Ascending aorta (tissue), 2 donors: ENCODE results near the gene KIFBP. TPM values are rescaled to one million over a fixed set of nuclear protein-coding genes. Genes with fewer than 3 reads are reported as not detected.
"Not testable (repeated sequence)": the region's sequence is repeated elsewhere in the genome, so short reads cannot be mapped to it uniquely, and the experiment has no call there.

Source experiments
- DNase-seq, 2 donors: peaks; one replicate each; pipeline ENCODE4 v3.0.0-alpha.2; 2019; ENCODE audit warnings: low spot score in 2 of 2
- H3K27ac ChIP-seq, 2 donors: fragments of 200-600 bp; sonication (generic); one replicate each; pipeline ENCODE4 v1.5.1; 2016 to 2017; ENCODE audit warnings: mild to moderate bottlenecking in 1 of 2
- H3K27me3 ChIP-seq: fragments of 200-600 bp; sonication (generic); one replicate; pipeline ENCODE4 v1.5.1; 2017
- H3K36me3 ChIP-seq, 2 donors: fragments of 200-600 bp; sonication (generic); one replicate each; pipeline ENCODE4 v1.5.1; 2016
- H3K4me1 ChIP-seq, 2 donors: fragments of 200-600 bp; sonication (generic); one replicate each; pipeline ENCODE4 v1.5.1; 2016 to 2017; ENCODE audit warnings: mild to moderate bottlenecking in 1 of 2
- H3K4me3 ChIP-seq, 2 donors: fragments of 200-600 bp; sonication (generic); one replicate each; pipeline ENCODE4 v1.5.1; 2016 to 2017; ENCODE audit warnings: mild to moderate bottlenecking in 1 of 2
- H3K9me3 ChIP-seq, 2 donors: fragments of 200-600 bp; sonication (generic); one replicate each; pipeline ENCODE4 v1.5.1; 2016
- intact Hi-C: fragments of 100-400 bp; cut with DNase I; formaldehyde crosslinking; loops from one replicate; pipeline ENCODE4 v1.15.1; 2023
- total RNA-seq: library from RNA; depleted of rRNA; stranded (reverse); fragments of >200 nt; gene quantifications from one replicate; pipeline ENCODE4 v1.1.0, GENCODE V29; 2016
- TF ChIP-seq, protein P1 (sequence below), 3 experiments: fragments of 200-600 bp in 2 of 3; fragments of 450-650 bp in 1 of 3; sonication (generic) in 2 of 3; IDR thresholded peaks; one replicate each; pipeline ENCODE4 v1.5.1; 2016 to 2019; ENCODE audit warnings: antibody characterized with exemption in 3 of 3, mild to moderate bottlenecking in 1 of 3, moderate library complexity in 1 of 3

Gene KIFBP
- total RNA-seq, 1 donor from 2014 or later: 25.3 TPM

- peaks cover 8 to 15% of the 10 kb centered on the region in 2 donors for H3K36me3 ChIP-seq
- H3K27me3 ChIP-seq: no peaks in the 10 kb centered on the region
- H3K4me3 ChIP-seq: no peak overlapping the region
- intact Hi-C loops: no loop called here
- H3K27ac ChIP-seq: no peak overlapping the region
- TF ChIP-seq, protein P1, sequence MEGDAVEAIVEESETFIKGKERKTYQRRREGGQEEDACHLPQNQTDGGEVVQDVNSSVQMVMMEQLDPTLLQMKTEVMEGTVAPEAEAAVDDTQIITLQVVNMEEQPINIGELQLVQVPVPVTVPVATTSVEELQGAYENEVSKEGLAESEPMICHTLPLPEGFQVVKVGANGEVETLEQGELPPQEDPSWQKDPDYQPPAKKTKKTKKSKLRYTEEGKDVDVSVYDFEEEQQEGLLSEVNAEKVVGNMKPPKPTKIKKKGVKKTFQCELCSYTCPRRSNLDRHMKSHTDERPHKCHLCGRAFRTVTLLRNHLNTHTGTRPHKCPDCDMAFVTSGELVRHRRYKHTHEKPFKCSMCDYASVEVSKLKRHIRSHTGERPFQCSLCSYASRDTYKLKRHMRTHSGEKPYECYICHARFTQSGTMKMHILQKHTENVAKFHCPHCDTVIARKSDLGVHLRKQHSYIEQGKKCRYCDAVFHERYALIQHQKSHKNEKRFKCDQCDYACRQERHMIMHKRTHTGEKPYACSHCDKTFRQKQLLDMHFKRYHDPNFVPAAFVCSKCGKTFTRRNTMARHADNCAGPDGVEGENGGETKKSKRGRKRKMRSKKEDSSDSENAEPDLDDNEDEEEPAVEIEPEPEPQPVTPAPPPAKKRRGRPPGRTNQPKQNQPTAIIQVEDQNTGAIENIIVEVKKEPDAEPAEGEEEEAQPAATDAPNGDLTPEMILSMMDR (IDR thresholded peaks at IDR 0.05): no peak
- DNase-seq: no peak
- H3K4me1 ChIP-seq: no peaks in the 10 kb centered on the region
- H3K9me3 ChIP-seq: no peaks in the 10 kb centered on the region
Measured at GRCh38 chr10:69022611-69023010, 34.0 kb downstream of the KIFBP start.

- Histone ChIP-seq H3K4me3 (no peak overlapping the region), H3K36me3 (no peaks in the 10 kb centered on the region), H3K9me3 (no peaks in the 10 kb centered on the region), H3K27ac (no peak overlapping the region), H3K4me1 (no peaks in the 10 kb centered on the region), H3K27me3 (no peaks in the 10 kb centered on the region)
- peak in 1 of 2 donors; percentile 19 for DNase-seq
- intact Hi-C loops: no loop called here
- TF ChIP-seq, protein P1 (IDR thresholded peaks at IDR 0.05): no peak
Measured at GRCh38 chr10:69025370-69025896, 36.8 kb downstream of the KIFBP start.

DNA sequence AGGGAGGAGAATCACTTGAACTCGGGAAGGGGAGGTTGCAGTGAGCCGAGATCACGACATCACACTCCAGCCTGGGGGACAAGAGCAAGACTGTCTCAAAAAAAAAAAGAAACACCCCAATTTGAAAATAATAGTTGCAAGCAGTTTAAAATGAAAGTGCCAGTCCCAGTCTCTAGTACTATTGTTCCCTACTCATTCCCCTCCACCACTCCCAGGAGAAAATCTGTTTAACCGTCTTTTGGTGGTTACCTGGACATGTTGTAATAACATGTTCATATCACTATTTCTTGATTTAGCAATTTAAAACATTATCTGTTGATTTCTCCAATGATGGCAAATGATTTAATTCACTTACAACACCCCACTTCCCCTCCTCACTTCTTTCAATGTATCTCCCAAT is 44.7 kb downstream of the KIFBP start:
- Histone ChIP-seq H3K9me3 (no peaks in the 10 kb centered on the region), H3K27ac (no peak overlapping the region), H3K36me3 (no peaks in the 10 kb centered on the region), H3K4me3 (no peak overlapping the region), H3K27me3 (no peaks in the 10 kb centered on the region), H3K4me1 (no peaks in the 10 kb centered on the region)
- TF ChIP-seq, protein P1 (IDR thresholded peaks at IDR 0.05): no peak
- no peak for DNase-seq
- intact Hi-C loops: no loop called here

GRCh38 chr10:69037489-69037888 is 48.9 kb downstream of the KIFBP start:
- Histone ChIP-seq H3K27ac (no peak overlapping the region), H3K27me3 (no peaks in the 10 kb centered on the region), H3K9me3 (no peaks in the 10 kb centered on the region), H3K4me1 (no peaks in the 10 kb centered on the region), H3K36me3 (no peaks in the 10 kb centered on the region), H3K4me3 (no peak overlapping the region)
- TF ChIP-seq, protein P1 (IDR thresholded peaks at IDR 0.05): no peak
- no peak for DNase-seq
- intact Hi-C loops: no loop called here

- intact Hi-C loops, H3K27me3 ChIP-seq, H3K9me3 ChIP-seq, H3K4me1 ChIP-seq, H3K27ac ChIP-seq, DNase-seq, H3K4me3 ChIP-seq, H3K36me3 ChIP-seq: not testable (repeated sequence)
Measured at GRCh38 chr10:69040904-69041303, 52.3 kb downstream of the KIFBP start.

GRCh38 chr10:69042417-69042816 is 53.8 kb downstream of the KIFBP start:
- no peak overlapping the region for H3K27ac ChIP-seq
- no peak for DNase-seq
- H3K36me3 ChIP-seq: no peaks in the 10 kb centered on the region
- intact Hi-C loops: no loop called here
- H3K27me3 ChIP-seq: no peaks in the 10 kb centered on the region
- H3K9me3 ChIP-seq: no peaks in the 10 kb centered on the region
- H3K4me3 ChIP-seq: no peak overlapping the region
- TF ChIP-seq, protein P1 (IDR thresholded peaks at IDR 0.05): no peak
- H3K4me1 ChIP-seq: no peaks in the 10 kb centered on the region
